Glutamatergic neuron (in vitro differentiated cells): ENCODE results near the gene MAU2. TPM values are rescaled to one million over a fixed set of nuclear protein-coding genes. Genes with fewer than 3 reads are reported as not detected.

Experiments
- DNase-seq: peaks from one replicate; pipeline ENCODE4 v3.0.0; 2022
- H3K27ac Mint-ChIP-seq: one replicate; pipeline ENCODE4 v1.8.0; 2020; ENCODE audit warnings: mild to moderate bottlenecking, mixed read lengths, inconsistent platforms; ENCODE audit not compliant: unreplicated experiment
- H3K27me3 Mint-ChIP-seq: one replicate; pipeline ENCODE4 v1.8.0; 2020; ENCODE audit warnings: mild to moderate bottlenecking, moderate library complexity, mixed read lengths, inconsistent platforms; ENCODE audit not compliant: unreplicated experiment
- H3K36me3 Mint-ChIP-seq: one replicate; pipeline ENCODE4 v1.8.0; 2020; ENCODE audit warnings: mild to moderate bottlenecking, mixed read lengths, inconsistent platforms; ENCODE audit not compliant: unreplicated experiment
- H3K4me1 Mint-ChIP-seq: one replicate; pipeline ENCODE4 v1.8.0; 2020; ENCODE audit warnings: mild to moderate bottlenecking, low read depth, mixed read lengths, inconsistent platforms; ENCODE audit not compliant: unreplicated experiment
- H3K4me3 Mint-ChIP-seq: one replicate; pipeline ENCODE4 v1.8.0; 2020; ENCODE audit warnings: mild to moderate bottlenecking, mixed read lengths, inconsistent platforms; ENCODE audit not compliant: unreplicated experiment
- H3K9me3 Mint-ChIP-seq: one replicate; pipeline ENCODE4 v1.8.0; 2020; ENCODE audit warnings: mild to moderate bottlenecking, moderate library complexity, mixed read lengths, inconsistent platforms; ENCODE audit not compliant: unreplicated experiment
- total RNA-seq: library from RNA; stranded (reverse); fragmentation: NEBNext Ultra II Directional; extraction: Animal tissue kit (Norgen Biotek cat#: 25700); gene quantifications from one replicate; pipeline ENCODE4 v1.2.1, GENCODE V29; 2021; ENCODE audit not compliant: unreplicated experiment
- TF ChIP-seq, protein P1 (sequence below): fragments of 200-600 bp; sonication (generic); IDR thresholded peaks from one replicate; pipeline ENCODE4 v1.5.0; 2021; ENCODE audit not compliant: partially characterized antibody, unreplicated experiment

Gene MAU2
- total RNA-seq, 1 donor from 2014 or later: 107 TPM

GRCh38 chr19:19334063-19334988 lies 13.7 kb downstream of the MAU2 start:
- peaks cover 2% of the 10 kb centered on the region for H3K27me3 Mint-ChIP-seq
- H3K27ac Mint-ChIP-seq: no peak overlapping the region
- no peaks in the 10 kb centered on the region for H3K36me3 Mint-ChIP-seq
- H3K4me3 Mint-ChIP-seq: no peak overlapping the region
- DNase-seq: no peak
- TF ChIP-seq, protein P1, sequence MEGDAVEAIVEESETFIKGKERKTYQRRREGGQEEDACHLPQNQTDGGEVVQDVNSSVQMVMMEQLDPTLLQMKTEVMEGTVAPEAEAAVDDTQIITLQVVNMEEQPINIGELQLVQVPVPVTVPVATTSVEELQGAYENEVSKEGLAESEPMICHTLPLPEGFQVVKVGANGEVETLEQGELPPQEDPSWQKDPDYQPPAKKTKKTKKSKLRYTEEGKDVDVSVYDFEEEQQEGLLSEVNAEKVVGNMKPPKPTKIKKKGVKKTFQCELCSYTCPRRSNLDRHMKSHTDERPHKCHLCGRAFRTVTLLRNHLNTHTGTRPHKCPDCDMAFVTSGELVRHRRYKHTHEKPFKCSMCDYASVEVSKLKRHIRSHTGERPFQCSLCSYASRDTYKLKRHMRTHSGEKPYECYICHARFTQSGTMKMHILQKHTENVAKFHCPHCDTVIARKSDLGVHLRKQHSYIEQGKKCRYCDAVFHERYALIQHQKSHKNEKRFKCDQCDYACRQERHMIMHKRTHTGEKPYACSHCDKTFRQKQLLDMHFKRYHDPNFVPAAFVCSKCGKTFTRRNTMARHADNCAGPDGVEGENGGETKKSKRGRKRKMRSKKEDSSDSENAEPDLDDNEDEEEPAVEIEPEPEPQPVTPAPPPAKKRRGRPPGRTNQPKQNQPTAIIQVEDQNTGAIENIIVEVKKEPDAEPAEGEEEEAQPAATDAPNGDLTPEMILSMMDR: no peak
- peaks cover 2% of the 10 kb centered on the region for H3K4me1 Mint-ChIP-seq
- peaks cover 7% of the 10 kb centered on the region for H3K9me3 Mint-ChIP-seq

- Mint-ChIP-seq H3K27ac (peak overlapping the region; percentile 55), H3K27me3 (peaks cover 2% of the 10 kb centered on the region), H3K4me1 (peaks cover 2% of the 10 kb centered on the region), H3K9me3 (peaks cover 7% of the 10 kb centered on the region), H3K4me3 (no peak overlapping the region), H3K36me3 (no peaks in the 10 kb centered on the region)
- no peak for DNase-seq
- TF ChIP-seq, protein P1: no peak
These were observed 14.3 kb downstream of the MAU2 start for GRCh38 chr19:19334989-19335344.

DNA sequence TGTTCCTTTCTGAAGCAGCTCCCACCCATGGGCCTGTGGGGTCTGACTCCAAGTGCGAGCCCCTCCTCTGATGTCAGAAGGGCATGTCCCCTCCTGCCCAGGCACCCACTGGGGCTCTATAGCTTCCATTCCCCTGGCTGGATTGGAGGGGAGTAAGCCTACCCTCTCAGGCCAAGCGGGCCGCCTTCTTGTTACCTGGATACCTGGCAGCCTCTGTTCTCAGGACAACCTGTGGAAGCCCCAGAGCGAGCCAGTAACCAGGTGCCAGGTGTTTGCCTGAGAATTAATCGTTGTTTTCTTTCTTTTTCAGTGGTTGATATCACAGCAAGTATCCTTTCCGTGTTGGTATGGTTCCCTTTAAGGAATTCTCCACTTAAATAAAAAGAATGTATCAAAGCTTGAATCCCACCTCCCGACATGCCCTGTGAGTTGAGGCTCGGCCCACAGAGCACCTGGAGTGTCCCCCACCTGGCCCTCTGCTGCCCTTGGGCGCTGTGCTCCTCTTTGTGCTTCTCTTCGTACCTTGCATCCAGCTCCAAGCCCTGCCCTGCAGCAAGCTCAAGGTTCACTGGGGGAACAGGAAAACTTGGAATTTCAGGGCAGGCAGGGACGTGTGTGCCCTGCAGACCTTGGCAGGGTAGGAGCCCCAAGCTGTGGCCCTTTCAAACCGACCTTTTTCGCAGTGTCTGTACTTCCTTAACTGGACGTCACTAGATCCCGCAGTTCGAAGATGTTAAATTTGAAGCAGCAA lies 15.0 kb downstream of the MAU2 start:
- peaks cover 2% of the 10 kb centered on the region for H3K4me1 Mint-ChIP-seq
- no peak overlapping the region for H3K4me3 Mint-ChIP-seq
- H3K27me3 Mint-ChIP-seq: peaks cover 2% of the 10 kb centered on the region
- DNase-seq: no peak
- H3K36me3 Mint-ChIP-seq: no peaks in the 10 kb centered on the region
- H3K27ac Mint-ChIP-seq: peak overlapping the region; percentile 55
- TF ChIP-seq, protein P1: no peak
- H3K9me3 Mint-ChIP-seq: peaks cover 7% of the 10 kb centered on the region

DNA sequence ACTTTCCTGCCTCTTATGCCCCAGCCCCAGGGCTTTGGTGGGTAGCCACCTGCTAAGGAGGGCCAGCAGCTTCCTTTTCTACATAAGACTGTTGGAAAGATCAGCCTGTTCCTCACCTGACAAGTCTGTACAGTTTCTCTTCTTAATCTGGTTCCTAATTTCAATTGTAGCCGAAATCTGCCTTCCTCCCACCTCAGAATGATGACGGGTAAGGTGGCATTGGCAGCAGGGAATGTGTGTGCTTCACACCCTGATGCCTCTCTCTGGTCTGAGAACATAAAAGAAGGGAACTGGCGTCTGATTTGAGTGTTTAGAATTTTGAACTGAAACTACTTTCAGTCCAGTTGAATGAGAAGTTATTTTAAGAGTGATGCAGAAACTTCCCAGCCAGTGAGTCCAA lies 16.0 kb downstream of the MAU2 start:
- H3K9me3 Mint-ChIP-seq: peaks cover 6% of the 10 kb centered on the region
- H3K27me3 Mint-ChIP-seq: peaks cover 2% of the 10 kb centered on the region
- TF ChIP-seq, protein P1: no peak
- no peak overlapping the region for H3K27ac Mint-ChIP-seq
- H3K4me1 Mint-ChIP-seq: peaks cover 2% of the 10 kb centered on the region
- no peak overlapping the region for H3K4me3 Mint-ChIP-seq
- no peak for DNase-seq
- no peaks in the 10 kb centered on the region for H3K36me3 Mint-ChIP-seq
